A549 (cell line): ENCODE results near the gene DUSP7. TPM values are rescaled to one million over a fixed set of nuclear protein-coding genes. Genes with fewer than 3 reads are reported as not detected.

Experiments used
- ATAC-seq, 2 experiments: fragments of 200-7000 bp in 1 of 2; fragments of >200 bp in 1 of 2; cut with Nextera tagmentation in 1 of 2; cut with Tn5 transposase in 1 of 2; 3 replicates each; pipeline versions ENCODE4 v1.8.0 to v1.9.1; 2018 to 2020; ENCODE audit warnings: mild to moderate bottlenecking in 1 of 2, moderate library complexity in 1 of 2
- CTCF ChIA-PET: fragments of 300-600 bp; sonication (Branson Sonifier 250); formaldehyde crosslinking; extraction: SDS; loops from one replicate; lab custom pipeline; 2021; ENCODE audit warnings: antibody characterized with exemption, inconsistent platforms; lab: Yijun Ruan, JAX
- POLR2A ChIA-PET: fragments of 350-600 bp; formaldehyde crosslinking; extraction: SDS; loops from one replicate; lab custom pipeline; 2021; ENCODE audit warnings: antibody characterized with exemption, inconsistent platforms; lab: Yijun Ruan, JAX
- DNase-seq, 2 experiments: peaks; one replicate each; pipeline versions ENCODE4 v3.0.0 to v3.0.0-alpha.2; 2011 to 2016; ENCODE audit warnings: low read depth in 1 of 2, low spot score in 1 of 2
- FAIRE-seq: peaks from 2 replicates; lab custom pipeline; 2011; peaks lifted over from hg19 to GRCh38; lab: Jason Lieb, UNC
- H3K27ac ChIP-seq, 2 experiments: fragments of >200 bp; sonication (Bioruptor Twin); formaldehyde crosslinking; 3 replicates each; pipeline ENCODE4 v1.5.1; 2016 to 2017
- H3K4me1 ChIP-seq: fragments of >200 bp; sonication (Bioruptor Twin); formaldehyde crosslinking; 3 replicates; pipeline ENCODE4 v1.6.1; 2016
- H3K4me2 ChIP-seq: fragments of >200 bp; sonication (Bioruptor Twin); formaldehyde crosslinking; 3 replicates; pipeline ENCODE4 v1.6.1; 2016
- H3K4me3 ChIP-seq: fragments of >200 bp; sonication (Bioruptor Twin); formaldehyde crosslinking; 3 replicates; pipeline ENCODE4 v1.5.1; 2016
- H3K9me3 ChIP-seq: fragments of >200 bp; sonication (Bioruptor Twin); formaldehyde crosslinking; 3 replicates; pipeline ENCODE4 v1.6.1; 2016
- BHLHE40 ChIP-seq: IDR thresholded peaks from 2 replicates; pipeline ENCODE4 v1.6.1; 2012; ENCODE audit warnings: low read depth, low read length, inconsistent platforms
- CBX8 ChIP-seq: fragments of 200-600 bp; sonication (generic); IDR thresholded peaks from 2 replicates; pipeline ENCODE4 v1.6.1; 2016
- CEBPB ChIP-seq, 2 experiments: fragments of >200 bp in 1 of 2; sonication (Bioruptor Twin) in 1 of 2; formaldehyde crosslinking in 1 of 2; IDR thresholded peaks; 2 replicates each; pipeline ENCODE4 v1.6.1; 2012 to 2016
- CHD2 ChIP-seq: fragments of 150-350 bp; IDR thresholded peaks from 2 replicates; pipeline ENCODE4 v1.6.1; 2014; ENCODE audit warnings: low read length; ENCODE audit not compliant: partially characterized antibody
- CHD4 ChIP-seq: fragments of 200-600 bp; sonication (generic); IDR thresholded peaks from 2 replicates; pipeline ENCODE4 v1.6.1; 2016; ENCODE audit warnings: antibody characterized with exemption, mild to moderate bottlenecking, borderline replicate concordance
- CTCF ChIP-seq: fragments of >200 bp; sonication (Bioruptor Twin); formaldehyde crosslinking; IDR thresholded peaks from 3 replicates; pipeline ENCODE4 v1.5.1; 2016
- EHMT2 ChIP-seq: fragments of 200-600 bp; sonication (generic); IDR thresholded peaks from 2 replicates; pipeline ENCODE4 v1.6.1; 2016; ENCODE audit warnings: antibody characterized with exemption, low read depth, mild to moderate bottlenecking, moderate library complexity
- EP300 ChIP-seq, 2 experiments: fragments of >200 bp; sonication (Bioruptor Twin); formaldehyde crosslinking; IDR thresholded peaks; 2 replicates in 1 of 2; 3 replicates in 1 of 2; pipeline ENCODE4 v1.6.1; 2016 to 2017
- FOSB ChIP-seq: fragments of 250-450 bp; sonication (Bioruptor Pico); IDR thresholded peaks from 2 replicates; pipeline ENCODE4 v1.5.0; 2020; ENCODE audit warnings: mild to moderate bottlenecking, moderate library complexity
- FOSL2 ChIP-seq, 2 experiments: fragments of 450-650 bp in 1 of 2; fragments of >200 bp in 1 of 2; sonication (Bioruptor Twin) in 1 of 2; formaldehyde crosslinking; IDR thresholded peaks; 2 replicates each; pipeline versions ENCODE4 v1.5.0 to v1.6.1; 2016 to 2020; ENCODE audit warnings: mild to moderate bottlenecking in 1 of 2, moderate library complexity in 1 of 2
- HDAC2 ChIP-seq: fragments of 200-600 bp; sonication (generic); IDR thresholded peaks from 2 replicates; pipeline ENCODE4 v1.6.1; 2016
- JUN ChIP-seq, 2 experiments: fragments of >200 bp; sonication (Bioruptor Twin); formaldehyde crosslinking; IDR thresholded peaks; 2 replicates in 1 of 2; 3 replicates in 1 of 2; pipeline ENCODE4 v1.6.1; 2016 to 2017
- KDM1A ChIP-seq: fragments of 200-600 bp; sonication (generic); IDR thresholded peaks from 2 replicates; pipeline ENCODE4 v1.6.1; 2016; ENCODE audit warnings: low read depth, mild to moderate bottlenecking
- KDM5A ChIP-seq: fragments of 200-600 bp; sonication (generic); IDR thresholded peaks from 2 replicates; pipeline ENCODE4 v1.6.1; 2016; ENCODE audit warnings: antibody characterized with exemption, mild to moderate bottlenecking
- MAX ChIP-seq: IDR thresholded peaks from 2 replicates; pipeline ENCODE4 v1.6.1; 2012
- NFE2L2 ChIP-seq: fragments of 150-350 bp; conservative IDR thresholded peaks from 2 replicates; pipeline ENCODE4 v1.6.1; 2014; ENCODE audit warnings: low read length
- NPAS2 ChIP-seq: fragments of 250-450 bp; sonication (Bioruptor Pico); IDR thresholded peaks from 2 replicates; pipeline ENCODE4 v1.8.0; 2022; ENCODE audit warnings: mild to moderate bottlenecking, moderate library complexity, borderline replicate concordance
- NR3C1 ChIP-seq: fragments of >200 bp; sonication (Bioruptor Twin); formaldehyde crosslinking; IDR thresholded peaks from 3 replicates; pipeline ENCODE4 v1.6.1; 2017
- POLR2AphosphoS2 ChIP-seq: conservative IDR thresholded peaks from 2 replicates; pipeline ENCODE4 v1.6.1; 2012; ENCODE audit warnings: low read length, improper control_type of control experiment, inconsistent platforms
- RARB ChIP-seq: fragments of 250-450 bp; sonication (Bioruptor Pico); IDR thresholded peaks from 2 replicates; pipeline ENCODE4 v1.8.0; 2021; ENCODE audit warnings: mild to moderate bottlenecking, moderate library complexity
- RCOR1 ChIP-seq: fragments of 150-350 bp; IDR thresholded peaks from 2 replicates; pipeline ENCODE4 v1.6.1; 2014; ENCODE audit warnings: antibody characterized with exemption, low read length, low read depth
- REST ChIP-seq: fragments of 200-600 bp; sonication (generic); IDR thresholded peaks from 2 replicates; pipeline ENCODE4 v1.6.1; 2016; ENCODE audit warnings: antibody characterized with exemption, mild to moderate bottlenecking, moderate library complexity
- RFX5 ChIP-seq: fragments of 450-650 bp; IDR thresholded peaks from 2 replicates; pipeline ENCODE4 v1.7.1; 2014; ENCODE audit warnings: antibody characterized with exemption, mild to moderate bottlenecking, moderate library complexity
- SREBF2 ChIP-seq: fragments of 450-650 bp; IDR thresholded peaks from 2 replicates; pipeline ENCODE4 v1.6.1; 2014; ENCODE audit warnings: mild to moderate bottlenecking, moderate library complexity
- USF2 ChIP-seq: fragments of 450-650 bp; IDR thresholded peaks from 2 replicates; pipeline ENCODE4 v1.6.1; 2014; ENCODE audit warnings: antibody characterized with exemption
- ZNF302 ChIP-seq: fragments of 250-450 bp; sonication (Bioruptor Pico); IDR thresholded peaks from 2 replicates; pipeline ENCODE4 v1.9.0; 2021; ENCODE audit warnings: inconsistent platforms, mild to moderate bottlenecking, moderate library complexity
- WGBS: methylation state at CpG from one replicate; pipeline ENCODE4 v1.1.6; 2017; ENCODE audit errors: missing lambda C conversion rate; 5-methylcytosine and 5-hydroxymethylcytosine counted together
- polyA plus RNA-seq, 4 experiments: library from polyadenylated mRNA; depleted of rRNA in 3 of 4; stranded (reverse); fragments of >200 nt; fragmentation: RNase III in 1 of 4; extraction: RNeasy Plus Mini Kit Qiagen cat#74134 plus additional on column Dnase treatment in 1 of 4; gene quantifications; 2 replicates in 3 of 4; 3 replicates in 1 of 4; pipeline ENCODE4 v1.2.3, GENCODE V29; 2011 to 2017

The DUSP7 gene
- polyA plus RNA-seq, 2 of the 4 experiments (the other 2 are of a cell fraction): 4.4 to 4.8 TPM

GRCh38 chr3:52086976-52087663, 30.7 kb upstream of the DUSP7 start:
- POLR2A ChIA-PET: no interaction called here
- no peak for FAIRE-seq

GRCh38 chr3:52086461-52086860, 30.1 kb upstream of the DUSP7 start:
- Histone ChIP-seq H3K9me3 (no peaks in the 10 kb centered on the region), H3K4me1 (no peaks in the 10 kb centered on the region), H3K4me3 (no peak overlapping the region), H3K4me2 (no peak overlapping the region), H3K27ac (no peak overlapping the region)
- WGBS: 100% methylated on average over 5 of the region's 6 CpGs
- no peak for DNase-seq
- no peak for ATAC-seq
- TF ChIP-seq KDM1A: no peak
- no peak for TF ChIP-seq KDM5A
- TF ChIP-seq ZNF302: no peak
- TF ChIP-seq REST: no peak
- TF ChIP-seq FOSB (CRISPR knock-in tag): no peak
- no peak for TF ChIP-seq MAX
- no peak for TF ChIP-seq JUN (IDR thresholded peaks at IDR 0.05)
- no peak for TF ChIP-seq CEBPB (IDR thresholded peaks at IDR 0.05)
- no peak for TF ChIP-seq RARB
- TF ChIP-seq RFX5: no peak
- TF ChIP-seq CTCF: no peak
- no peak for TF ChIP-seq NPAS2 (CRISPR knock-in tag)
- no peak for TF ChIP-seq NR3C1
- TF ChIP-seq POLR2AphosphoS2: no peak
- TF ChIP-seq CHD4: no peak
- FAIRE-seq: no peak
- ChIA-PET CTCF (interaction anchor here (2.1 kb wide), 1 partner anchor 35 kb away, joined by 6 read pairs; no protein-coding TSS in a partner anchor), POLR2A (no interaction called here)

More at GRCh38 chr3:52086976-52087663, 30.7 kb upstream of the DUSP7 start:
- no peaks in the 10 kb centered on the region for H3K9me3 ChIP-seq
- no peak overlapping the region for H3K4me2 ChIP-seq
- H3K4me1 ChIP-seq: no peaks in the 10 kb centered on the region
- H3K4me3 ChIP-seq: no peak overlapping the region
- H3K27ac ChIP-seq: no peak overlapping the region
- CTCF ChIA-PET: interaction anchor here (0.8 to 2.1 kb wide), 2 partner anchors 34 to 80 kb away, joined by 3 to 6 read pairs; no protein-coding TSS in a partner anchor
- 97% methylated on average over 8 of the region's 8 CpGs for WGBS
- no peak for ATAC-seq
- TF ChIP-seq RCOR1 (no peak), CHD2 (no peak), USF2 (no peak), SREBF2 (no peak), HDAC2 (no peak), CBX8 (no peak), BHLHE40 (no peak), EP300 (IDR thresholded peaks at IDR 0.05) (no peak), KDM5A (no peak), FOSL2 (IDR thresholded peaks at IDR 0.05) (no peak), FOSL2 (CRISPR knock-in tag; IDR thresholded peaks at IDR 0.05) (no peak), EHMT2 (no peak), NFE2L2 (no peak)
- DNase-seq: no peak
